Ishikawa (cell line): ENCODE results near the gene HIBADH.

Experiments used
- EP300 ChIP-seq: IDR thresholded peaks from 2 replicates; pipeline ENCODE4 v1.6.1; 2012; ENCODE audit warnings: borderline replicate concordance
- RAD21 ChIP-seq: IDR thresholded peaks from 2 replicates; pipeline ENCODE4 v1.6.1; 2012; ENCODE audit warnings: low read depth
- REST ChIP-seq: IDR thresholded peaks from 2 replicates; pipeline ENCODE4 v1.6.1; 2012; ENCODE audit warnings: low read depth, mild to moderate bottlenecking
- TAF1 ChIP-seq: IDR thresholded peaks from 2 replicates; pipeline ENCODE4 v1.6.1; 2012; ENCODE audit warnings: low read depth, mild to moderate bottlenecking
- TEAD4 ChIP-seq: IDR thresholded peaks from 2 replicates; pipeline ENCODE4 v1.6.1; 2012
- ZBTB7A ChIP-seq: IDR thresholded peaks from 2 replicates; pipeline ENCODE4 v1.6.1; 2012; ENCODE audit warnings: low read depth

GRCh38 chr7:27523321-27523720, 139.4 kb downstream of the HIBADH start:
- no peak for TF ChIP-seq TAF1
- TF ChIP-seq REST = no peak
- TF ChIP-seq TEAD4 = no peak
- no peak for TF ChIP-seq ZBTB7A
- no peak for TF ChIP-seq RAD21
- TF ChIP-seq EP300 = no peak
